Activated CD8-positive, alpha-beta T cell treated with anti-CD3 and anti-CD28 coated beads for 36 hours (primary cell): Measurements from ENCODE around the gene MS4A6A. TPM values are rescaled to one million over a fixed set of nuclear protein-coding genes. Genes with fewer than 3 reads are reported as not detected.

Source experiments
- ATAC-seq: fragments of 200-7000 bp; cut with Tn5 transposase; one replicate; pipeline ENCODE4 v1.10.0; 2021; ENCODE audit warnings: mild to moderate bottlenecking, moderate library complexity
- CTCF ChIA-PET: fragments of 350-600 bp; sonication (Branson Sonifier 250); formaldehyde crosslinking; loops from one replicate; lab custom pipeline; 2021; ENCODE audit warnings: antibody characterized with exemption; lab: Charles Lee
- POLR2A ChIA-PET: fragments of 350-600 bp; sonication (Branson Sonifier 250); formaldehyde crosslinking; loops from one replicate; lab custom pipeline; 2021; ENCODE audit warnings: antibody characterized with exemption; lab: Charles Lee
- DNase-seq: peaks from one replicate; pipeline ENCODE4 v3.0.0-alpha.2; 2020
- H3K27ac Mint-ChIP-seq: one replicate; pipeline ENCODE4 v1.8.0; 2021; ENCODE audit warnings: mild to moderate bottlenecking, mixed read lengths
- H3K27me3 Mint-ChIP-seq: one replicate; pipeline ENCODE4 v1.8.0; 2021; ENCODE audit warnings: mixed read lengths
- H3K36me3 Mint-ChIP-seq: one replicate; pipeline ENCODE4 v1.8.0; 2021; ENCODE audit warnings: low read depth, mixed read lengths
- H3K4me1 Mint-ChIP-seq: one replicate; pipeline ENCODE4 v1.8.0; 2021; ENCODE audit warnings: low read depth, mixed read lengths
- H3K4me3 Mint-ChIP-seq: one replicate; pipeline ENCODE4 v1.8.0; 2021; ENCODE audit warnings: mild to moderate bottlenecking, moderate library complexity, mixed read lengths
- H3K9me3 Mint-ChIP-seq: one replicate; pipeline ENCODE4 v1.8.0; 2021; ENCODE audit warnings: mixed read lengths
- CTCF ChIP-seq: fragments of 200-600 bp; IDR thresholded peaks from one replicate; pipeline ENCODE4 v1.8.0; 2022; ENCODE audit warnings: antibody characterized with exemption, mild to moderate bottlenecking
- intact Hi-C: fragments of 100-400 bp; cut with micrococcal nuclease; formaldehyde crosslinking; loops from one replicate; pipeline ENCODE4 v1.10.0; 2022
- total RNA-seq, 2 experiments: library from RNA; stranded (reverse); gene quantifications; one replicate each; pipeline ENCODE4 v1.2.3, GENCODE V29; 2021

MS4A6A gene
- total RNA-seq, 2 experiments from 2014 or later, result not detected

DNA sequence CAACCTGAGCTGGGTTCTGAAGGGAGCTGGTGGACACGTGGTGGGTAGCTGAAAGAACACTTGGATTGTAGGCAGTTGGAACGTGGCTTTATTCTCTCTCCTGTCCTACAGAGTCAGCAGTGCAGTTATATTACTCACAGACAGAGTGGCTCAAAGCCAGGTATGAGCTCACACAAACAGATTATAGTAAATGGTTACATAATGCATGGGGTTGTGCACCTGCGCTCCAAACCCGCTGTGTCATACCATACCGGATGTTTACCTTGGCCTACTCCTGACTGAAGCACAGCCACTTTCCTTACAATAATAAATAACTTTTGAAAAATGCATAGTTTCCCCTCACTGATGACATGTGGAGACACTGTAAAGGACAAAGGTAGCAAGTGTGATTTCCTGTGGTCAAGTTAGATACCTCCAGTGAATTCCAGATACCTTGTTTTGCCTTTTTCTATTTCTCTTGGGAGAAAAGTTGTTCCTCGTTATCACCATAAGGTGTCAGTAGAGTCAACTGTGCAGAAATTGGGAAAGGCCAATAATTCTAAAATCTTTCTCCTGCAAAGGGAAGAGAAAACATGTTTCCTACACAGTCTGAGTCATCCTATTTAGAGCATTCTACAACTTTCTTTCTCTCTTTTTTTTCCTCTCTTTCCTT is 13.5 kb downstream of the MS4A6A start:
- peaks cover 22% of the 10 kb centered on the region for H3K9me3 Mint-ChIP-seq
- DNase-seq, result peak; percentile 54
- peak; percentile 59 for TF ChIP-seq CTCF
- no peak overlapping the region for H3K4me3 Mint-ChIP-seq
- POLR2A ChIA-PET, result no interaction called here
- no peak for ATAC-seq
- CTCF ChIA-PET, result interaction anchor here (0.6 to 1.1 kb wide), 2 partner anchors 15 to 1313 kb away, joined by 3 read pairs; no protein-coding TSS in a partner anchor
- no peaks in the 10 kb centered on the region for H3K36me3 Mint-ChIP-seq
- no peak overlapping the region for H3K27ac Mint-ChIP-seq
- intact Hi-C loops, result no loop called here
- H3K4me1 Mint-ChIP-seq, result peaks cover 10% of the 10 kb centered on the region
- peaks cover 29% of the 10 kb centered on the region for H3K27me3 Mint-ChIP-seq

DNA sequence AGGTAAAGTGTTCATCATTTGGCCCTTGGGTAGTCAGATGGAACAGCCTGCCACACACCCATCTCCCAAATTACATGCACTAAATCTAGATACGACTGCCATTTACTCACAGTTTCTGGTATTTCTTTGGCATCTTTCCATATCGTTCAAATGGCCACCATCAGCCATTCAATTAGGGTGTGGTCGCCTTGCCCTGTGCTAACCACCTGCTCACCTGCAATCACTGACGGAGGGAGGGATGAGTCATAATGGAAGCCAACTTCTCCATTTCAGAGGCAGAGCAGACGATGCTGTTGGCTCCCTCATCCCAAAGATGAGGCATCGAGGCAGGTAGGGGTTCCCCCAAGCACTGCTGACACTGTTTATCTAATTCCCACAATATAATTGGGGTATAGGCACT is 14.6 kb downstream of the MS4A6A start:
- peaks cover 22% of the 10 kb centered on the region for H3K9me3 Mint-ChIP-seq
- peaks cover 10% of the 10 kb centered on the region for H3K4me1 Mint-ChIP-seq
- peaks cover 33% of the 10 kb centered on the region for H3K27me3 Mint-ChIP-seq
- TF ChIP-seq CTCF, result no peak
- intact Hi-C loops, result no loop called here
- ChIA-PET CTCF (no interaction called here), POLR2A (no interaction called here)
- H3K27ac Mint-ChIP-seq, result no peak overlapping the region
- H3K36me3 Mint-ChIP-seq, result peaks cover 2% of the 10 kb centered on the region
- H3K4me3 Mint-ChIP-seq, result no peak overlapping the region
- no peak for ATAC-seq
- DNase-seq, result no peak

DNA sequence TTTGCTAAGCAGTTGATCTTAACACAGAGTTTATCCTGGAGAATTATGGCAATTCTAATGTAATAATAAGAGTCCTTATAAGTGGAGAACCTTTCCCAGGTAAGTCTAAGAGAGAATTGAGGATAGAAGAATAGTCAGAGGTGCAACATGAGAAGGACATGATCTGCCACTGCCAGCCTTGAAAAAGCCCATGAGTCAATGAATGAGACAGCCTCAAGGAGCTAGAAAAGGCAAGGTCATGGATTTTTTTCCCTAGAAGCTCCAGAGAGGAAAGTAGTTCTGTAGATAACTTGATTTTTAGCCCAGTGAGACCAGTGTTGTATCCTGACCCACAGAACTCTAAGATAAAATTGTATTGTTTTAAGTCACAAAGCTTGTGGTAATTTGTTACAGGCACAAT is 16.9 kb downstream of the MS4A6A start:
- Mint-ChIP-seq H3K36me3 (peaks cover 2% of the 10 kb centered on the region), H3K4me3 (no peak overlapping the region), H3K27me3 (peaks cover 28% of the 10 kb centered on the region), H3K9me3 (peaks cover 22% of the 10 kb centered on the region), H3K4me1 (peaks cover 10% of the 10 kb centered on the region), H3K27ac (no peak overlapping the region)
- intact Hi-C loops, result no loop called here
- TF ChIP-seq CTCF, result no peak
- CTCF ChIA-PET, result interaction anchor here (1.2 to 1.6 kb wide), 2 partner anchors 86 to 102 kb away, joined by 3 to 4 read pairs; no protein-coding TSS in a partner anchor
- ATAC-seq (no peak), DNase-seq (no peak)
- POLR2A ChIA-PET, result no interaction called here

DNA sequence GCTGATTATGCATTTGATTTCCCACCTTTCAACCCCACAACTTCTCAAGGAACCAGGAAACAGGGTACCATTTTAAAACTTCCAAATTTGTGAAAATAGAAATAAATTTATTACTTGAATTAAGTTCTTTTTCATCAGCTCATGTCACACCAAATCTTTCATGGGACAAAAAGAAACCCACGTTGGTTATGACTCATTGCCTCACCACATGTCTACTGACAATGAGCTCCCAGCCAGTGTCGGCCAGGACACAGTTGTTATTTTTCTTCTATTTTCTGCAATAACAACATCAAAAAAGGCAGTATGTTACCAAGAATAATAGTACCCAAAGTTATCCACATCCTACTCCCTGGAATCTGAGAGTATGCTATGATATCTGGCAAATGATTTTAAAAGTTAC is 17.3 kb downstream of the MS4A6A start:
- ATAC-seq (peak; percentile 53), DNase-seq (peak; percentile 26)
- H3K36me3 Mint-ChIP-seq, result peaks cover 2% of the 10 kb centered on the region
- peaks cover 21% of the 10 kb centered on the region for H3K9me3 Mint-ChIP-seq
- no peak for TF ChIP-seq CTCF
- no peak overlapping the region for H3K4me3 Mint-ChIP-seq
- peaks cover 10% of the 10 kb centered on the region for H3K4me1 Mint-ChIP-seq
- peaks cover 26% of the 10 kb centered on the region for H3K27me3 Mint-ChIP-seq
- CTCF ChIA-PET, result interaction anchor here (0.6 to 1.6 kb wide), 3 partner anchors 86 to 218 kb away, joined by 3 to 4 read pairs (median 3); no protein-coding TSS in a partner anchor
- POLR2A ChIA-PET, result interaction anchor here (0.6 kb wide), 1 partner anchor 14 kb away, joined by 3 read pairs; no protein-coding TSS in a partner anchor
- intact Hi-C loops, result no loop called here
- H3K27ac Mint-ChIP-seq, result no peak overlapping the region

DNA sequence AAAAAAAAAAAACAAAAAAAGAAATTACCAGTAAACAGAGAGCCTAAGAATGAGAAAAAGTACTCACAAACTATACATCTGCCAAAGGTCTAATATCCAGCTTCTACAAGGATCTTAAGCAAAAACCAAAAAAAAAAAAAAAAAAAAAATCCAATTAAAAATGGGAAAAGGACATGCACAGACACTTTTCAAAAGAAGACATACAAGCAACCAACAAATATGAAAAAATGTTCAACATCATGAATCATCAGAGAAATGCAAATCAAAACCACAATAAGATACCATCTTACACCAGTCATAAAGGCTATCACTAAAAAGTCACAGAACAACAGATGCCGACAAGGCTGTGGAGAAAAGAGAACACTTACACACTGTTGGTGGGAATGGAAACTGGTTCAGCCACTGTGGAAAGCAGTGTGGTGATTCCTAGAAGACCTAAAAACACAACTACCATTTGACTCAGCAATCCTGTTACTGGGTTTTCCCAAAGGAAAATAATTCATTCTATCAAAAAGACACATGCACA is 18.3 kb downstream of the MS4A6A start:
- H3K27me3 Mint-ChIP-seq, result peaks cover 28% of the 10 kb centered on the region
- no peak overlapping the region for H3K27ac Mint-ChIP-seq
- peaks cover 14% of the 10 kb centered on the region for H3K9me3 Mint-ChIP-seq
- ChIA-PET POLR2A (no interaction called here), CTCF (no interaction called here)
- intact Hi-C loops, result no loop called here
- TF ChIP-seq CTCF, result no peak
- ATAC-seq, result peak; percentile 71
- no peak overlapping the region for H3K4me3 Mint-ChIP-seq
- H3K4me1 Mint-ChIP-seq, result peaks cover 10% of the 10 kb centered on the region
- H3K36me3 Mint-ChIP-seq, result peaks cover 2% of the 10 kb centered on the region
- DNase-seq, result peak; percentile 28
